ENCODE data around the gene FBXL19. TPM values are rescaled to one million over a fixed set of nuclear protein-coding genes. Genes with fewer than 3 reads are reported as not detected.
A peak's percentile ranks its signal among the peaks of the same experiment; 100 is the strongest.
"Not testable (repeated sequence)": the region's sequence is repeated elsewhere in the genome, so short reads cannot be mapped to it uniquely, and the experiment has no call there.

FBXL19 gene
- 10 to 100 TPM; 16.5 to 35.4 (median 18.3) TPM for polyA plus RNA-seq (ENCODE audit: insufficient read length in 4 of 4)

GRCh38 chr16:30923554-30924075 is at the start of gene FBXL19:
Gene FBXL19 (plus strand): TSS chr16:30923572. CDS start chr16:30925755, 2,183 bp downstream.
- DNase-seq (ENCODE audit: low read depth in 4 of 4, low spot score in 3 of 4) = no peak

- DNase-seq (ENCODE audit: low read depth in 4 of 4, low spot score in 3 of 4) = no peak
These were observed 49.0 kb upstream of the FBXL19 start for GRCh38 chr16:30874244-30874820.

- DNase-seq (ENCODE audit: low read depth in 4 of 4, low spot score in 3 of 4) = peak; percentile 81 to 86 (median 85)
These were observed 48.3 kb upstream of the FBXL19 start for GRCh38 chr16:30874821-30875717.

GRCh38 chr16:30875871-30876801 is 47.2 kb upstream of the FBXL19 start:
- no peak for DNase-seq (ENCODE audit: low read depth in 4 of 4, low spot score in 3 of 4)

GRCh38 chr16:30876867-30877266 is 46.5 kb upstream of the FBXL19 start:
- no peak for DNase-seq (ENCODE audit: low read depth in 4 of 4, low spot score in 3 of 4)

GRCh38 chr16:30882429-30883310 is 40.7 kb upstream of the FBXL19 start:
- no peak for DNase-seq (ENCODE audit: low read depth in 4 of 4, low spot score in 3 of 4)

- DNase-seq (ENCODE audit: low read depth in 4 of 4, low spot score in 3 of 4) = no peak
These were observed 38.6 kb upstream of the FBXL19 start for GRCh38 chr16:30884760-30885159.

- DNase-seq (ENCODE audit: low read depth in 4 of 4, low spot score in 3 of 4) = no peak
These were observed 38.2 kb upstream of the FBXL19 start for GRCh38 chr16:30885196-30885595.

GRCh38 chr16:30886145-30886544 is 37.2 kb upstream of the FBXL19 start:
- no peak for DNase-seq (ENCODE audit: low read depth in 4 of 4, low spot score in 3 of 4)

- DNase-seq (ENCODE audit: low read depth in 4 of 4, low spot score in 3 of 4) = no peak
These were observed 35.4 kb upstream of the FBXL19 start for GRCh38 chr16:30887927-30888326.

- DNase-seq (ENCODE audit: low read depth in 4 of 4, low spot score in 3 of 4) = no peak
These were observed 34.4 kb upstream of the FBXL19 start for GRCh38 chr16:30888856-30889499.

GRCh38 chr16:30889721-30890120 is 33.7 kb upstream of the FBXL19 start:
- no peak for DNase-seq (ENCODE audit: low read depth in 4 of 4, low spot score in 3 of 4)

- DNase-seq (ENCODE audit: low read depth in 4 of 4, low spot score in 3 of 4) = not testable (repeated sequence)
These were observed 32.1 kb upstream of the FBXL19 start for GRCh38 chr16:30891043-30891823.

GRCh38 chr16:30892670-30893416 is 30.5 kb upstream of the FBXL19 start:
- DNase-seq (ENCODE audit: low read depth in 4 of 4, low spot score in 3 of 4) = no peak

- no peak for DNase-seq (ENCODE audit: low read depth in 4 of 4, low spot score in 3 of 4)
These were observed 30.0 kb upstream of the FBXL19 start for GRCh38 chr16:30893417-30893743.

GRCh38 chr16:30893744-30894539 is 29.4 kb upstream of the FBXL19 start, which contains the start of gene BCL7C:
Gene BCL7C (minus strand): TSS chr16:30894077. CDS start chr16:30893944, 133 bp downstream.
- DNase-seq (ENCODE audit: low read depth in 4 of 4, low spot score in 3 of 4) = peak in 3 of 4 donors; percentile 81 to 88 (median 87)

Measured in left renal pelvis (tissue), 4 donors.